ENCODE data around the gene DLG2.

- TF ChIP-seq CTCF (IDR thresholded peaks at IDR 0.05 in 4 of 5, conservative IDR thresholded peaks at IDR 0.05 in 1 of 5), result no peak
- no peak for TF ChIP-seq POLR2A (IDR thresholded peaks at IDR 0.05)
Observed at GRCh38 chr11:85187992-85188391, 439.2 kb downstream of the DLG2 start.
